Fibroblast of the aortic adventitia (primary cell): ENCODE measurements around the gene MALRD1. TPM values are rescaled to one million over a fixed set of nuclear protein-coding genes. Genes with fewer than 3 reads are reported as not detected.
"Not testable (repeated sequence)": the region's sequence is repeated elsewhere in the genome, so short reads cannot be mapped to it uniquely, and the experiment has no call there.

Experiments used
- DNase-seq: peaks from one replicate; pipeline ENCODE4 v3.0.0-alpha.2; 2010; ENCODE audit warnings: low read depth
- H3K4me3 ChIP-seq: 2 replicates; pipeline ENCODE4 v1.5.1; 2011; ENCODE audit warnings: low read depth, mild to moderate bottlenecking, control low read depth, low read length, moderate library complexity
- total RNA-seq: library from RNA; depleted of rRNA; stranded (reverse); fragments of >200 nt; gene quantifications from 2 replicates; pipeline ENCODE4 v1.2.3, GENCODE V29; 2012; ENCODE audit warnings: low replicate concordance
- TF ChIP-seq, protein P1 (sequence below): IDR thresholded peaks from 2 replicates; pipeline ENCODE4 v1.5.1; 2011; ENCODE audit warnings: mild to moderate bottlenecking, low read length, control low read depth, inconsistent platforms; ENCODE audit not compliant: insufficient read depth

The MALRD1 gene
- total RNA-seq, 1 donor = 0.36 TPM

- H3K4me3 ChIP-seq = no peak overlapping the region
- no peak for DNase-seq
- TF ChIP-seq, protein P1, sequence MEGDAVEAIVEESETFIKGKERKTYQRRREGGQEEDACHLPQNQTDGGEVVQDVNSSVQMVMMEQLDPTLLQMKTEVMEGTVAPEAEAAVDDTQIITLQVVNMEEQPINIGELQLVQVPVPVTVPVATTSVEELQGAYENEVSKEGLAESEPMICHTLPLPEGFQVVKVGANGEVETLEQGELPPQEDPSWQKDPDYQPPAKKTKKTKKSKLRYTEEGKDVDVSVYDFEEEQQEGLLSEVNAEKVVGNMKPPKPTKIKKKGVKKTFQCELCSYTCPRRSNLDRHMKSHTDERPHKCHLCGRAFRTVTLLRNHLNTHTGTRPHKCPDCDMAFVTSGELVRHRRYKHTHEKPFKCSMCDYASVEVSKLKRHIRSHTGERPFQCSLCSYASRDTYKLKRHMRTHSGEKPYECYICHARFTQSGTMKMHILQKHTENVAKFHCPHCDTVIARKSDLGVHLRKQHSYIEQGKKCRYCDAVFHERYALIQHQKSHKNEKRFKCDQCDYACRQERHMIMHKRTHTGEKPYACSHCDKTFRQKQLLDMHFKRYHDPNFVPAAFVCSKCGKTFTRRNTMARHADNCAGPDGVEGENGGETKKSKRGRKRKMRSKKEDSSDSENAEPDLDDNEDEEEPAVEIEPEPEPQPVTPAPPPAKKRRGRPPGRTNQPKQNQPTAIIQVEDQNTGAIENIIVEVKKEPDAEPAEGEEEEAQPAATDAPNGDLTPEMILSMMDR = no peak
Measured at GRCh38 chr10:19731560-19731959, 683.0 kb downstream of the MALRD1 start.

GRCh38 chr10:19738440-19738839 is 689.8 kb downstream of the MALRD1 start:
- DNase-seq = no peak
- TF ChIP-seq, protein P1 = no peak

GRCh38 chr10:19739232-19739631 is 690.6 kb downstream of the MALRD1 start:
- not testable (repeated sequence) for H3K4me3 ChIP-seq, DNase-seq

More at GRCh38 chr10:19738440-19738839, 689.8 kb downstream of the MALRD1 start:
- no peak overlapping the region for H3K4me3 ChIP-seq

GRCh38 chr10:19742144-19742543 is 693.5 kb downstream of the MALRD1 start:
- DNase-seq, H3K4me3 ChIP-seq: not testable (repeated sequence)

DNA sequence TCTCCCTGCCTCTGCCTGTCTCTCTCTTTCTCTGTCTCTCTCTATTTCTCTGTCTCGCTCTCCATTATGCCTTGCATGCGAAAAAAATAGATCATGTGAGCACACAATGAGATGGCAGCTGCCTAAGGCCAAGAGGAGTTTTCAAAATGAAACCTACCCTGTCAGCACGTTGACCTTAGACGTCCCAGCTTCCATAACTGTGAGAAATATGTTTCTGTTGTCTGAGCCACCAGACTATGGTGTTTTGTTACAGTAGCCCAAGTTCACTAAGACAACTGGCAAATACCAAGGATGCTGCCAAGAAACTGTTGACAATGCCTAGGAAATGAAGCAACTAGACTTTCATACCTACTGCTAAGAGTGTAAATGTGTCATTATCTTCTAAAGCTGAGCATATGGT is 697.1 kb downstream of the MALRD1 start:
- no peak for DNase-seq
- TF ChIP-seq, protein P1 = no peak
- no peak overlapping the region for H3K4me3 ChIP-seq

DNA sequence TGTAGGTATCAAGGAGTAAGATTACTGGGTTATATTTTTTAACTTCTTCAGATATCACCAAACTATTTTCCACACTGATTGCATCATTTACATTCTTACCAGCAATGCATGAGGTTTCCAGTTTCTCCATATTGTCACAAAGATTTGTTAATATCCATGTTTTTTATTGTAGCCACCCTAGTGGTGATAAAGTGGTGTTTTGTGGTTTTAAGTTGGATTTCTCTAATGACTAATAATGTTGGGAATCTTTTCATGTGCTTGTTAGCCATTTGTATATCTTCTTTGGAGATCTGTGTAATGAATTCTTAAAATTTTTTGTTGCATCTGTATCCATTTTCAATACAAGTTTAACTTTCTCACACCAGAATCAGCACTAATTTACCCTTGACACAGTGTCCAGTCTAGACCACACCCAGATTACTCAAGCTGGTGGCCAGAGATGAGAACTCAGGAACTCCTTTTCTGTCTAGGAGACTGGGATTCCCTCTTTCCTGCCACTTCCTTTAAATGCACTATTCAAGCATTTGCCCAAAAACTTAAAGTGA is 700.7 kb downstream of the MALRD1 start:
- no peak overlapping the region for H3K4me3 ChIP-seq
- peak; percentile 51 for DNase-seq
- TF ChIP-seq, protein P1 = no peak

DNA sequence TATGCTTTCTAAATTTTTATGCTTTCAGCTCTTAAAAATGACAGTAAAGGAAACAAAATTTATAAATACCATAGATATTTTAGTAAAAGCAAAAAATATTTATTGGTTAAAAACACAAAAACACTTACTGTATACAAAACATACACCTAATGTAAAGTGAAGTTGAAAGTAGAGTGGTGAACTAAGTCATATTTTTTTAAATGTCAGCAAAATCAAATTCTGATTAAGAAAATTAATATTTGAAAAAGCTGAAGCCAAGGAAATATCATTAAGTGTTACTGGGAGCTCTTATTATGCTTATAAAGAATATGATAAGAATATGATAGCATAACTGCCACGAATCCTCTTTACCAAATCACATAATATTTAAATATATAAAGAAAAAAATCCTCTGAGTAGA is 702.4 kb downstream of the MALRD1 start:
- no peak overlapping the region for H3K4me3 ChIP-seq
- DNase-seq = no peak
- TF ChIP-seq, protein P1 = no peak

DNA sequence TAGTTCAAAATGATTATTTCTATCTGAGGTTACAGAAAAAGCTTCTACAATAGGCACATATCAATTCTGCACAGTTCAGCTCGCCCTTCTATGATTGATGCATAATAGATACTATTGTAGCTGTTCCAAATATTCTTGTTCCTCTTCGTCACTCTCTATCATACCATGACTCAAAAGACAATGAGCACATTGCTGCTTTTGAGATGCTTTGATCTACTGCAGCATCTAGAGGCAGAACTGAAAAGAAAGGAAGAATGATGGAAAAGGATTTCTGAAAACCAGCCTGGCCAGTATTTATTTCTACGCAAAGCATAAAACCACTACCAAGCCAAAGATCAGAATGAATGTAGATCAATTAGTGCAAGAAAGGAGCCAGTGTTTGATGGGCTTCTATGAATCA is 708.3 kb downstream of the MALRD1 start:
- DNase-seq = no peak
- no peak overlapping the region for H3K4me3 ChIP-seq
- TF ChIP-seq, protein P1 = no peak
